CD14-positive monocyte (primary cell): Measurements from ENCODE around the gene MTTP. TPM values are rescaled to one million over a fixed set of nuclear protein-coding genes. Genes with fewer than 3 reads are reported as not detected.

Experiments
- DNase-seq, 3 donors: peaks; one replicate each; pipeline ENCODE4 v3.0.0-alpha.2; 2011 to 2022
- H2AFZ ChIP-seq: 2 replicates; pipeline ENCODE4 v1.6.0; 2012; ENCODE audit warnings: mild to moderate bottlenecking, low read depth, low read length, inconsistent platforms; ENCODE audit not compliant: insufficient read depth, poor library complexity, severe bottlenecking
- H3K27ac ChIP-seq, 2 donors: 1 replicate in 1 of 2; 2 replicates in 1 of 2; pipeline ENCODE4 v1.5.1; 2012 to 2013; ENCODE audit warnings: low read length in 2 of 2, control low read depth in 1 of 2, inconsistent platforms in 1 of 2, low read depth in 1 of 2, mild to moderate bottlenecking in 1 of 2
- H3K27me3 ChIP-seq, 2 donors: one replicate each; pipeline versions ENCODE4 v1.6.0 to v1.6.1; 2011 to 2013; ENCODE audit warnings: low read length in 2 of 2; ENCODE audit not compliant: control insufficient read depth in 2 of 2, insufficient read depth in 2 of 2
- H3K36me3 ChIP-seq, 2 donors: replicated peaks in 1 of 2; 1 replicate in 1 of 2; 2 replicates in 1 of 2; pipeline versions ENCODE4 v1.5.1 to v1.6.1; 2012 to 2013; ENCODE audit warnings: low read length in 2 of 2, control low read depth in 1 of 2, inconsistent platforms in 1 of 2, mild to moderate bottlenecking in 1 of 2; ENCODE audit not compliant: insufficient read depth in 2 of 2, control insufficient read depth in 1 of 2
- H3K4me1 ChIP-seq, 2 donors: 1 replicate in 1 of 2; 2 replicates in 1 of 2; pipeline versions ENCODE4 v1.5.1 to v1.6.1; 2012 to 2013; ENCODE audit warnings: low read length in 2 of 2, control low read depth in 1 of 2, inconsistent platforms in 1 of 2, mild to moderate bottlenecking in 1 of 2, moderate library complexity in 1 of 2; ENCODE audit not compliant: insufficient read depth in 2 of 2, control insufficient read depth in 1 of 2
- H3K4me2 ChIP-seq: replicated peaks from 2 replicates; pipeline ENCODE3; 2012; ENCODE audit warnings: low read length, moderate library complexity, mild to moderate bottlenecking; ENCODE audit not compliant: poor library complexity, severe bottlenecking; ENCODE audit errors: extremely low read depth
- H3K4me3 ChIP-seq, 3 experiments: fragments of 200-600 bp in 1 of 3; sonication (generic) in 1 of 3; replicated peaks in 1 of 3; 1 replicate in 2 of 3; 2 replicates in 1 of 3; pipeline ENCODE4 v1.5.1; 2011 to 2013; ENCODE audit warnings: low read length in 3 of 3, mild to moderate bottlenecking in 3 of 3, control low read depth in 2 of 3, low read depth in 2 of 3, inconsistent platforms in 1 of 3, moderate library complexity in 1 of 3
- H3K79me2 ChIP-seq: 2 replicates; pipeline ENCODE4 v1.6.0; 2012; ENCODE audit warnings: mild to moderate bottlenecking, control low read depth, inconsistent platforms, low read length, moderate library complexity; ENCODE audit not compliant: insufficient read depth
- H3K9ac ChIP-seq: 2 replicates; pipeline ENCODE4 v1.6.0; 2017; ENCODE audit warnings: low read length, mild to moderate bottlenecking; ENCODE audit not compliant: insufficient read depth, poor library complexity, severe bottlenecking
- H3K9me3 ChIP-seq, 2 donors: replicated peaks in 1 of 2; 1 replicate in 1 of 2; 2 replicates in 1 of 2; pipeline versions ENCODE4 v1.5.1 to v1.6.1; 2012 to 2013; ENCODE audit warnings: low read length in 2 of 2, control low read depth in 1 of 2; ENCODE audit not compliant: control insufficient read depth in 1 of 2, insufficient read depth in 1 of 2
- H4K20me1 ChIP-seq: 2 replicates; pipeline ENCODE4 v1.6.0; 2012; ENCODE audit warnings: mild to moderate bottlenecking, low read length, control low read depth, moderate library complexity; ENCODE audit not compliant: insufficient read depth
- H3K27ac Mint-ChIP-seq, 7 donors: one replicate each; pipeline ENCODE4 v1.8.0; 2020; ENCODE audit warnings: mild to moderate bottlenecking in 7 of 7, mixed read lengths in 7 of 7, moderate library complexity in 6 of 7, inconsistent platforms in 2 of 7
- H3K27me3 Mint-ChIP-seq, 3 donors: one replicate each; pipeline ENCODE4 v1.8.0; 2021 to 2022; ENCODE audit warnings: low read depth in 3 of 3, mild to moderate bottlenecking in 3 of 3, mixed read lengths in 3 of 3, moderate library complexity in 3 of 3, inconsistent platforms in 1 of 3
- H3K36me3 Mint-ChIP-seq, 2 donors: one replicate each; pipeline ENCODE4 v1.8.0; 2020; ENCODE audit warnings: mixed read lengths in 2 of 2, inconsistent platforms in 1 of 2, mild to moderate bottlenecking in 1 of 2
- H3K4me1 Mint-ChIP-seq: one replicate; pipeline ENCODE4 v1.8.0; 2020; ENCODE audit warnings: mild to moderate bottlenecking, mixed read lengths
- H3K4me3 Mint-ChIP-seq, 2 donors: one replicate each; pipeline ENCODE4 v1.8.0; 2020; ENCODE audit warnings: mild to moderate bottlenecking in 2 of 2, mixed read lengths in 2 of 2, moderate library complexity in 1 of 2
- H3K9me3 Mint-ChIP-seq, 7 donors: one replicate each; pipeline ENCODE4 v1.8.0; 2020 to 2022; ENCODE audit warnings: mixed read lengths in 7 of 7, mild to moderate bottlenecking in 6 of 7, moderate library complexity in 6 of 7, inconsistent platforms in 2 of 7
- CTCF ChIP-seq: fragments of 200-600 bp; IDR thresholded peaks from one replicate; pipeline ENCODE4 v1.8.0; 2022; ENCODE audit warnings: antibody characterized with exemption, mild to moderate bottlenecking
- WGBS: methylation state at CpG from one replicate; pipeline ENCODE4 v1.1.5; 2013; ENCODE audit warnings: missing lambda C conversion rate; ENCODE audit not compliant: insufficient coverage; 5-methylcytosine and 5-hydroxymethylcytosine counted together
- intact Hi-C, 2 donors: fragments of 100-400 bp; cut with micrococcal nuclease; formaldehyde crosslinking; loops; one replicate each; pipeline versions ENCODE4 v1.15.0 to v1.15.1; 2023
- polyA plus RNA-seq, 3 donors: library from polyadenylated mRNA; depleted of rRNA in 1 of 3; unstranded in 2 of 3; stranded (reverse) in 1 of 3; fragments of 300-500 nt in 2 of 3; fragments of >200 nt in 1 of 3; fragmentation: Illumina TruSeq in 2 of 3; gene quantifications; 1 replicate in 2 of 3; 2 replicates in 1 of 3; pipeline ENCODE4 v1.2.3, GENCODE V29; 2012 to 2021

Gene MTTP
- polyA plus RNA-seq, 3 donors, result not detected

- Histone ChIP-seq H3K36me3 (no peaks in the 10 kb centered on the region), H3K9ac (no peak overlapping the region), H3K27ac (no peak overlapping the region), H3K4me1 (no peaks in the 10 kb centered on the region), H4K20me1 (no peaks in the 10 kb centered on the region), H2AFZ (no peak overlapping the region), H3K27me3 (no peaks in the 10 kb centered on the region), H3K9me3 (peaks cover 28 to 41% of the 10 kb centered on the region in 2 donors), H3K79me2 (no peaks in the 10 kb centered on the region), H3K4me3 (no peak overlapping the region), H3K4me2 (no peak overlapping the region)
- H3K4me3 Mint-ChIP-seq, result no peak overlapping the region
- peaks cover 18 to 39% (median 32%) of the 10 kb centered on the region in 7 donors for H3K9me3 Mint-ChIP-seq
- WGBS, result 92% methylated on average over 4 of the region's 9 CpGs
- H3K36me3 Mint-ChIP-seq, result no peaks in the 10 kb centered on the region
- no peaks in the 10 kb centered on the region for H3K4me1 Mint-ChIP-seq
- H3K27me3 Mint-ChIP-seq, result peaks cover 0 to 3% (median 2%) of the 10 kb centered on the region in 3 donors
- H3K27ac Mint-ChIP-seq, result no peak overlapping the region
- TF ChIP-seq CTCF, result no peak
- intact Hi-C loops, result no loop called here
- DNase-seq, result no peak
Measured at GRCh38 chr4:99655308-99656081, 80.9 kb downstream of the MTTP start.

GRCh38 chr4:99657798-99658197, 83.2 kb downstream of the MTTP start, which contains the start of gene C4orf54:
C4orf54 (minus strand) TSS chr4:99657828; CDS start chr4:99654648, 3,180 bp downstream.
- WGBS, result no CpG with 5 or more reads among the region's 1 CpG
- Mint-ChIP-seq H3K9me3 (peaks cover 10 to 20% (median 17%) of the 10 kb centered on the region in 7 donors), H3K27ac (peak within 1 kb of the TSS in 1 of 7 donors; percentile 11), H3K36me3 (no peaks in the 10 kb centered on the region), H3K4me3 (no peak within 1 kb of the TSS), H3K27me3 (peaks cover 0 to 2% (median 2%) of the 10 kb centered on the region in 3 donors), H3K4me1 (no peaks in the 10 kb centered on the region)
- peaks cover 17 to 18% of the 10 kb centered on the region in 2 donors for H3K9me3 ChIP-seq
- no peaks in the 10 kb centered on the region for H4K20me1 ChIP-seq
- no peak within 1 kb of the TSS for H3K4me2 ChIP-seq
- no peak for DNase-seq
- no peak for TF ChIP-seq CTCF
- H3K9ac ChIP-seq, result no peak within 1 kb of the TSS
- no peaks in the 10 kb centered on the region for H3K79me2 ChIP-seq
- no peak within 1 kb of the TSS for H2AFZ ChIP-seq
- H3K4me3 ChIP-seq, result no peak within 1 kb of the TSS
- intact Hi-C loops, result no loop called here
- H3K36me3 ChIP-seq, result no peaks in the 10 kb centered on the region
- no peak within 1 kb of the TSS for H3K27ac ChIP-seq
- no peaks in the 10 kb centered on the region for H3K4me1 ChIP-seq
- H3K27me3 ChIP-seq, result no peaks in the 10 kb centered on the region
